WTC11 (cell line): ENCODE results near the gene VASN. TPM values are rescaled to one million over a fixed set of nuclear protein-coding genes. Genes with fewer than 3 reads are reported as not detected.

ENCODE experiments used
- ATAC-seq: fragments of 200-7000 bp; cut with Tn5 transposase; 2 replicates; pipeline ENCODE4 v1.10.0; 2021; ENCODE audit warnings: mild to moderate bottlenecking, moderate library complexity
- CTCF ChIA-PET: fragments of 300-600 bp; sonication (Branson Sonifier 250); formaldehyde crosslinking; loops from one replicate; lab custom pipeline; 2021; ENCODE audit warnings: antibody characterized with exemption; lab: Charles Lee
- POLR2A ChIA-PET: fragments of 350-600 bp; sonication (Branson Sonifier 250); formaldehyde crosslinking; loops from one replicate; lab custom pipeline; 2021; ENCODE audit warnings: antibody characterized with exemption; lab: Charles Lee
- DNase-seq: peaks from one replicate; pipeline ENCODE4 v3.0.0; 2021; ENCODE audit warnings: low spot score
- H3K27ac Mint-ChIP-seq: 2 replicates; pipeline ENCODE4 v1.8.0; 2021; ENCODE audit warnings: mixed read lengths
- H3K27me3 Mint-ChIP-seq: 2 replicates; pipeline ENCODE4 v1.8.0; 2021; ENCODE audit warnings: low read depth, mild to moderate bottlenecking, moderate library complexity, mixed read lengths
- H3K36me3 Mint-ChIP-seq: 2 replicates; pipeline ENCODE4 v1.8.0; 2021; ENCODE audit warnings: mixed read lengths
- H3K4me1 Mint-ChIP-seq: 2 replicates; pipeline ENCODE4 v1.8.0; 2022; ENCODE audit warnings: mixed read lengths
- H3K4me3 Mint-ChIP-seq: 2 replicates; pipeline ENCODE4 v1.8.0; 2021; ENCODE audit warnings: mild to moderate bottlenecking, moderate library complexity, mixed read lengths
- H3K9me3 Mint-ChIP-seq: 2 replicates; pipeline ENCODE4 v1.8.0; 2021; ENCODE audit warnings: mixed read lengths
- ATF3 ChIP-seq: sonication (generic); formaldehyde crosslinking; conservative IDR thresholded peaks from 2 replicates; pipeline ENCODE4 v1.8.1; 2022; ENCODE audit warnings: mild to moderate bottlenecking, missing genetic modification reagents
- CDX4 ChIP-seq: fragments of 250-450 bp; sonication (Bioruptor Pico); IDR thresholded peaks from 2 replicates; pipeline ENCODE4 v1.9.0; 2021; ENCODE audit warnings: moderate library complexity, mild to moderate bottlenecking, inconsistent platforms, borderline replicate concordance
- CREM ChIP-seq: sonication (generic); formaldehyde crosslinking; IDR thresholded peaks from 2 replicates; pipeline ENCODE4 v1.8.1; 2022; ENCODE audit warnings: mild to moderate bottlenecking, missing genetic modification reagents, moderate library complexity
- E2F1 ChIP-seq: sonication (generic); formaldehyde crosslinking; IDR thresholded peaks from 2 replicates; pipeline ENCODE4 v1.8.0; 2022; ENCODE audit warnings: mild to moderate bottlenecking, missing genetic modification reagents
- EMX1 ChIP-seq: fragments of 250-450 bp; sonication (Bioruptor Pico); IDR thresholded peaks from 2 replicates; pipeline ENCODE4 v1.8.0; 2021; ENCODE audit warnings: mild to moderate bottlenecking
- ETV6 ChIP-seq: sonication (generic); formaldehyde crosslinking; IDR thresholded peaks from 2 replicates; pipeline ENCODE4 v1.8.1; 2022; ENCODE audit warnings: mild to moderate bottlenecking, missing genetic modification reagents
- FOXK1 ChIP-seq: sonication (generic); formaldehyde crosslinking; IDR thresholded peaks from 2 replicates; pipeline ENCODE4 v1.8.0; 2022; ENCODE audit warnings: mild to moderate bottlenecking, moderate library complexity, missing genetic modification reagents
- MLX ChIP-seq: sonication (generic); formaldehyde crosslinking; IDR thresholded peaks from 2 replicates; pipeline ENCODE4 v1.8.1; 2023; ENCODE audit warnings: mild to moderate bottlenecking, missing genetic modification reagents, moderate library complexity
- NFE2L1 ChIP-seq: sonication (generic); formaldehyde crosslinking; IDR thresholded peaks from 2 replicates; pipeline ENCODE4 v1.8.1; 2023; ENCODE audit warnings: missing genetic modification reagents
- OVOL2 ChIP-seq: fragments of 250-450 bp; sonication (Bioruptor Pico); IDR thresholded peaks from 2 replicates; pipeline ENCODE4 v1.9.0; 2021; ENCODE audit warnings: mild to moderate bottlenecking, borderline replicate concordance
- PRDM15 ChIP-seq: sonication (generic); formaldehyde crosslinking; IDR thresholded peaks from 2 replicates; pipeline ENCODE4 v1.8.0; 2022; ENCODE audit warnings: missing genetic modification reagents
- PRRX2 ChIP-seq: fragments of 250-450 bp; sonication (Bioruptor Pico); IDR thresholded peaks from 2 replicates; pipeline ENCODE4 v1.8.0; 2021; ENCODE audit warnings: mild to moderate bottlenecking
- RORB ChIP-seq: fragments of 250-450 bp; sonication (Bioruptor Pico); IDR thresholded peaks from 2 replicates; pipeline ENCODE4 v1.9.0; 2021; ENCODE audit warnings: mild to moderate bottlenecking
- SMAD3 ChIP-seq: sonication (generic); formaldehyde crosslinking; IDR thresholded peaks from 2 replicates; pipeline ENCODE4 v1.8.0; 2022; ENCODE audit warnings: missing genetic modification reagents, mild to moderate bottlenecking, borderline replicate concordance
- TEAD1 ChIP-seq: sonication (generic); formaldehyde crosslinking; IDR thresholded peaks from 2 replicates; pipeline ENCODE4 v1.8.0; 2022; ENCODE audit warnings: mild to moderate bottlenecking, missing genetic modification reagents
- USF1 ChIP-seq: sonication (generic); formaldehyde crosslinking; IDR thresholded peaks from 2 replicates; pipeline ENCODE4 v1.8.0; 2022; ENCODE audit warnings: mild to moderate bottlenecking, missing genetic modification reagents
- USF2 ChIP-seq: sonication (generic); formaldehyde crosslinking; IDR thresholded peaks from 2 replicates; pipeline ENCODE4 v1.8.1; 2023; ENCODE audit warnings: mild to moderate bottlenecking, missing genetic modification reagents, moderate library complexity
- ZBTB21 ChIP-seq: sonication (generic); formaldehyde crosslinking; IDR thresholded peaks from 2 replicates; pipeline ENCODE4 v1.8.1; 2023; ENCODE audit warnings: mild to moderate bottlenecking, missing genetic modification reagents, borderline replicate concordance
- ZNF121 ChIP-seq: sonication (generic); formaldehyde crosslinking; IDR thresholded peaks from 2 replicates; pipeline ENCODE4 v1.8.0; 2023; ENCODE audit warnings: missing genetic modification reagents
- ZNF232 ChIP-seq: sonication (generic); formaldehyde crosslinking; IDR thresholded peaks from 2 replicates; pipeline ENCODE4 v1.8.0; 2022; ENCODE audit warnings: mild to moderate bottlenecking, missing genetic modification reagents
- ZNF416 ChIP-seq: fragments of 250-450 bp; sonication (Bioruptor Pico); IDR thresholded peaks from 2 replicates; pipeline ENCODE4 v1.9.0; 2021; ENCODE audit warnings: mild to moderate bottlenecking, inconsistent platforms
- ZNF423 ChIP-seq: fragments of 250-450 bp; sonication (Bioruptor Pico); IDR thresholded peaks from 2 replicates; pipeline ENCODE4 v2.1.2; 2022; ENCODE audit warnings: mild to moderate bottlenecking, moderate library complexity
- total RNA-seq: library from RNA; stranded (reverse); gene quantifications from 3 replicates; pipeline ENCODE4 v1.2.3, GENCODE V29; 2021

Gene VASN
- total RNA-seq, 1 experiment from 2014 or later: 8.0 TPM

- Mint-ChIP-seq H3K9me3 (no peaks in the 10 kb centered on the region), H3K27ac (peak overlapping the region; percentile 92), H3K4me3 (no peak overlapping the region), H3K27me3 (no peaks in the 10 kb centered on the region), H3K36me3 (peaks cover 2% of the 10 kb centered on the region; the same call in 1 of the 2 replicates), H3K4me1 (peaks cover 48% of the 10 kb centered on the region)
- peak; percentile 23 for ATAC-seq
- CTCF ChIA-PET: interaction anchor here (0.8 to 9.6 kb wide), 21 partner anchors 10 to 191 kb away, joined by 3 to 316 read pairs (median 8); partner anchors contain the start of genes PAM16 and TFAP4
- peak; percentile 64; the same call in 1 of the 2 replicates for TF ChIP-seq ETV6 (CRISPR knock-in tag)
- no peak for TF ChIP-seq ATF3
- TF ChIP-seq ZNF416: no peak
- TF ChIP-seq OVOL2 (CRISPR knock-in tag): no peak
- no peak for TF ChIP-seq ZNF423
- no peak for TF ChIP-seq USF1 (CRISPR knock-in tag)
- peak; percentile 83 for TF ChIP-seq ZNF121 (CRISPR knock-in tag)
- TF ChIP-seq SMAD3 (CRISPR knock-in tag): no peak
- 0 out of 2 replicates have a peak, but pooled peaks have one; percentile 14 for TF ChIP-seq USF2
- DNase-seq: peak; percentile 72
- POLR2A ChIA-PET: interaction anchor here (0.7 to 3.2 kb wide), 9 partner anchors 10 to 120 kb away, joined by 3 to 25 read pairs (median 5); no protein-coding TSS in a partner anchor
Observed at GRCh38 chr16:4391631-4392381, 20.2 kb downstream of the VASN start.

- Mint-ChIP-seq H3K27me3 (no peaks in the 10 kb centered on the region), H3K27ac (peak overlapping the region; percentile 92), H3K4me3 (peak overlapping the region; percentile 20; the same call in 1 of the 2 replicates), H3K36me3 (peaks cover 2% of the 10 kb centered on the region; the same call in 1 of the 2 replicates), H3K4me1 (peaks cover 48% of the 10 kb centered on the region), H3K9me3 (no peaks in the 10 kb centered on the region)
- CTCF ChIA-PET: interaction anchor here (0.6 to 9.6 kb wide), 27 partner anchors 10 to 433 kb away, joined by 3 to 316 read pairs (median 5); partner anchors contain the start of genes MGRN1, PAM16, TFAP4 and VASN
- DNase-seq (peak; percentile 81), ATAC-seq (peak; percentile 76)
- POLR2A ChIA-PET: interaction anchor here (0.6 to 3.2 kb wide), 12 partner anchors 10 to 214 kb away, joined by 3 to 25 read pairs (median 6); partner anchors contain the start of genes PAM16 and TFAP4
- TF ChIP-seq PRDM15 (CRISPR knock-in tag) (no peak), CDX4 (CRISPR knock-in tag) (no peak), RORB (no peak), ZNF232 (CRISPR knock-in tag) (no peak), TEAD1 (CRISPR knock-in tag) (peak; percentile 96), EMX1 (CRISPR knock-in tag) (no peak), ZBTB21 (CRISPR knock-in tag) (peak; percentile 52; the same call in 1 of the 2 replicates), USF1 (CRISPR knock-in tag) (peak; percentile 90), E2F1 (CRISPR knock-in tag) (no peak), ATF3 (no peak), MLX (CRISPR knock-in tag) (no peak), FOXK1 (0 out of 2 replicates have a peak, but pooled peaks have one; percentile 57), CREM (no peak), PRRX2 (CRISPR knock-in tag) (no peak), NFE2L1 (CRISPR knock-in tag) (no peak), ZNF423 (peak; percentile 90), ZNF416 (no peak)
Observed at GRCh38 chr16:4392382-4393239, 21.0 kb downstream of the VASN start.
